HG02884 (cell line): ENCODE results near the gene ARHGAP26.
"Not testable (repeated sequence)": the region's sequence is repeated elsewhere in the genome, so short reads cannot be mapped to it uniquely, and the experiment has no call there.

ENCODE experiments used
- ATAC-seq: cut with Tn5 transposase; IDR thresholded peaks from one replicate; pipeline ENCODE4 v1.9.1; 2021; ENCODE audit warnings: mild to moderate bottlenecking, moderate library complexity; ENCODE audit not compliant: unreplicated experiment

ARHGAP26 gene

DNA sequence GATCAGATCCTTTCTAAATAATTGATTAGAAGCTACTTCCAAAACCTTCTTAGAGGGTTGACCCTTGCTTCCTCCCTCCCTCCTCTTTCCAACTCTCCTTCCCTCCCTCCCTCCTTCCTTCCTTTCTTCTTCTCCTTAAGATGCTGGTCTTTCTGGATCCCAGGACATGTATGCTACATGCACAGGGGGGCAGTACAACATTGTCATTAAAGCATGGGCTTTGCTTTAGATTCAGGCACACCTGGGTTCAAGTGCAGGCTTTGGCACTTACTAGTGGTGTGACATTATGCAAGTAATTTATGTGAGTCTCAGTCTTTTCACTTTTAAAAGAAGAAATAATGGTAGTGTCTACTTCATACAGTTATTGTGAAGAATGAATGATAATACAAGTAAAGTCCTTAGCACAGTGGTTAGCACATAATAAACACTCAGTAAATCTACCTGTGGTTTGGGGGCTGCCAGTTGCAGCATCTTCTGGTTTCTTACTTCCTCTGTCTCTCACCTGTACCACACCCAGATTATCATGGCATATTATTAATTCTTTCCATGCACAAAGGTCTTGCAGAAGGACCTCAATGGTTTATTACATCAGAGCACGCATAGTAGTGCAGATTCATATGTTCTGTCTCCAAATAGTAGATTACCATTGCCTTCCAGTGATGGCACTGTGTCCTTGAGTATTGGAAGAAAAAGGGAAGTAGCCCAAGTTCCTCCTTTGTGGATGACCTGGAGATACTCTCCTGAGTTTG is 154.1 kb downstream of the ARHGAP26 start:
- ATAC-seq: no peak

DNA sequence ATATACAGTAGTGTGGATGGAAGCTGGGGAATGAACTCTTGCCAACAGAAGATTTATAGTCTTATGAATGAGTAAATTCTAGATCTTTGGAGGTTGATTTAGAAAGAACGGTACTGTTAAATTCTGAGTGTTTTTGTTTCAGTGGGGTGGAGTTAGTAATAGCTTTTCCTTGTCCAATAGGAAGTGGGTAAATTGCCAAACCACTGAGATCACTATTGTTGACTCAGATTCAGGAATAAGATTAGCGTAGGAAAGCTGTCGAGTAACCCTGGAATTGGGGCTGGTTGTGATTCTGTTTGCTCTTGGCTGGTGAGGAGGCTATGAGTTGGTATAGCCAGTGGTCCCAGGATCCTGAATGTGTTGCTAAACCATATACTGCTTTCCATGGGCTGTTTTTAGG is 155.6 kb downstream of the ARHGAP26 start:
- no peak for ATAC-seq

DNA sequence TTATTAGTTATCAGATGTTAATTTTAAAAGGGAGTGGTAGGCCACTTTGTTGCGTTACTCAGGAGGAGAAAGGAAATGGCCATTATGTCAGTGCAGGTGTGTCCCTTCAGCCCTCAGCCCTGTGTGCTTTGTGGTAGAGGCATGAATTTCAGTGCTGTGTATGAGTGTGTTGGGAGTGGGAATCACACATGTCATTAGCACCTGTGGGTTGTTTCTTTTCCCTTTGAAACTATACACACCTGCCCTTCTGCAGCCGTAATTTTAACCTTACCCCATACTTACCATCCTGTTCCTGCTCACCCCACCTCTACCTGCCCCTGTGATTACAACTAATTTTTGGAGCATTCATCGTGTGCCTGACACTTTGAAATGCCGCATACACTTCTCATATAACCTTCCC is 156.4 kb downstream of the ARHGAP26 start:
- ATAC-seq: no peak

DNA sequence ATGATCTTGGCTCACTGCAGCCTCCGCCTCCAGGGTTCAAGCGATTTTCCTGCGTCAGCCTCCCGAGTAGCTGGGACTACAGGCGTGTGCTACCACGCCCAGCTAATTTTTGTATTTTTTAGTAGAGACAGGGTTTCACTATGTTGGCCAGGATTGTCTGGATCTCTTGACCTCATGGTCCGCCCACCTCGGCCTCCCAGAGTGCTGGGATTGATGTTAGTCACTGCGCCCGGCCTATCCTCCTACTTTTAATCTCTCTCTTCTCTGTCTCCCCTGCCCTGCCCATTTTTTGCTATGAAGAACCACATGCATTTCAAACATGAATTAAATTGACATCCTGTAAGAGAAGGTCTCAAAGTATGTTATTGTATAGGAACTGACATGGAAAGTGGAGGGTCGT is 158.8 kb downstream of the ARHGAP26 start:
- ATAC-seq: not testable (repeated sequence)

DNA sequence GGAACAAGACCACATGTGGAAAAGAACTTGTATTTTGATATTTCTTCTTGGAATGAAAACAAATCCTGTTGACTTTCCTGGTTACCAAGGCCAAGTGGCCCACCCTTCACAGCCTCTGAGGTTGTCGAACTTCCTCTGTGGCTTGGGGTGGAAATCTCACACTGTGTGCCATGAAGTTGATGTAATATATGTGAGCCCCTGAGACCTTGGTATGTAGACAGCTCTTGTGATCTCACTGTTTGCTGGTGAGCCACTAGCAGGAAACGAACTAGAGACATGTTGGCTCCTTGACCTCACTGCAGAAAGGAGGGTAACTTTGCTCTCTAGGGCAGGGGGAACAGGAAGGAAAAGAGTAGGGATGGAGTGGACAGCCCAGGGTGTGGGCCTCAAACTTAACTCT is 159.4 kb downstream of the ARHGAP26 start:
- no peak for ATAC-seq

DNA sequence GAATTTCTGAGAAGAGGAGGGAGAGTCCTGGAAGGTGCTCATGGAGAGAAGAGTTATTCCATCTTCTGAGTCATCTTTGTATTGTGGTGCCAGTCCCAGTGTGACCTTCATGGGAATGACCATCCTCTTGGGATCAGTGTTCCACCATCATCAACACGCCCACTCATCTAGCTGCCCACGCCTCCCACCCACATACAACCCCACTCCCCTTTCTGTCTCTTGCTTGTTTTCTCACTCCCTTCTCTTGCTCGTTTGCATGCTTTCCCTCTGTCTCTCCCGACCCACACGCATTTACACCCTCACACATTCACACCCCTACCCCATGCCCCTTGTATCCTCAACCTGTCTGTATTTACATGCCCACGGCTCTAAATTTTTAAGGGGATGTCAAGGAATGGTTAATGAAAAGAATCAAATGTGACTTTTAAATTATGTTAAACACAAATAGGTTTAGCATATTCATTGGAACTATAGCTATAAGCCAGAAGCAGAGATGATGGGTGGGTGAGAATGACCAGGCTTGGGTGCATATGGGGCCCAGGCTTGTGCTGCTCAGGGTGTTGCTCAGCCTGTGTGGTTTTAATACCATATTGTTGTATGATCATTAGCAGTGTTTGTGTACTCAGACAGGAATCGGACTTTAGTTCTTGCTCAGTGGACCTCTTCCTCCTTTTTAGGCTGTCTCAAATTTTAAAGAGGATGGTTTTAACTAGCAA is 160.4 kb downstream of the ARHGAP26 start:
- no peak for ATAC-seq

DNA sequence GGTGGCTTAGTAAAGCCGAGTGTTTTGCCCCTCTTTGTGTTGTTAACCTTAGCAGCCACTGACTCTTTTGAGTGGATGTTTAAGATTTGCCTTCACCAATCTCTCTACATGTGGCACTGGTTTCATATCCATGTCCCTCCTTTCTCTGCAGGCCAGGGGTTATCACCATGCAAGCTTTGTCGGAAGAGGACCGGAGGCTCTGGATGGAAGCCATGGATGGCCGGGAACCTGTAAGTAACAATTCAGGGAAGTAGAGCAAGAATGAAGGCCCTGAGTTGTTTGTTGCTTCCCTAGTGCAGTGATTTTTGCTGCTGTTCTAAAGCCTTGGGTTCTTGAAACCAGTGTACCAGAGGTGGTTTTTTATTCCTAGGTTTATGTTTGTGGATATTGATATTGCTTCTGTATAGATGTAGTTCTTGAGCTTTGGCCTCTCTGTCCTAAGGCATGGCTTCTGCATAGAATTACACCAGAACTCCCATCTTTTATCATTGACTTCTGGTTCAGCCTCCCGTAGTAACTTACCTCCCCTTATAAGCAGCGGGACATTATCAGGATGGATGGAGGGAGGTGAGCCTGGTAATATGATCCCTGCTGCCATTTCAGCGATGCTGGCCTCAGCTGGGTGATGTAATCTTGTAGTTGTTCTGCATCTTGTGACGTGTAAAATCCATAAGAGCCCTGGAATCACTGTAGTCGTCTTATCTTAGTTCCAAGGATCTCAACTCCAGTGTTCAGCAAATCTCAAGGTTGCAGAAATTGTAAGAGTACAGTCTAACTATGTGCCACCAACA is 161.9 kb downstream of the ARHGAP26 start:
- no peak for ATAC-seq

DNA sequence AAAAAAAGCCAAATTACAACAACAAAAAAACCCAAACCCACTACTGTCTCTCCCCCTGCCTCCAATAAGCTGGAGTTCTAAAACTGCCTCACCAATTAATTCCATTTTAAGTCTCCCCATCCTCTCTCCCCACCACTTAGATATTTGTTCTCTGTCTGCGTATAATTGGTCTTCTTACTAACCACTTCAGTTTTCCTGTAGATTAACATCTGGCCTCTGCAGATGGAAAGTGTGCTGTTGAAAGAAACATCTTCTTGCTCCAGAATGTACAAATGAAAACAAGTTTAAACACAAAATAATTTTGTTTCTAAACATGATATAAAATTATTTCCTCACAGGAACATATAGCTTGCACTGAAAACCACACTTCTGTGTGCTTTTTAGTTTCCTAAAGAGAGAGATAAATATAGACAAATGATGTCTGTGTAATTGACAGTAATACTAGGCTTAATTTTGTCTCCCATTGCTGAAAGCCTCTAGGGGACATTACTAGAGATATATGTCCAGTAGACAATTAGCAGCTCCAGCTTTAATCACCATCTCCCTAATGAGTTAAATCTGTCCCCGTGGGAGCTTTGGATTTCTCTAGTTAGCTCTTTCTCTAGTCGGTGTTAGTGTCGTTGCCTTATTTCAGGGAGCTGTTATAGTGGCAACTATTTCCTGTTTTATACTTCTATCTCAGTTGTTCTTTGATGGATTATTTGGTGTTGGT is 164.0 kb downstream of the ARHGAP26 start:
- no peak for ATAC-seq

DNA sequence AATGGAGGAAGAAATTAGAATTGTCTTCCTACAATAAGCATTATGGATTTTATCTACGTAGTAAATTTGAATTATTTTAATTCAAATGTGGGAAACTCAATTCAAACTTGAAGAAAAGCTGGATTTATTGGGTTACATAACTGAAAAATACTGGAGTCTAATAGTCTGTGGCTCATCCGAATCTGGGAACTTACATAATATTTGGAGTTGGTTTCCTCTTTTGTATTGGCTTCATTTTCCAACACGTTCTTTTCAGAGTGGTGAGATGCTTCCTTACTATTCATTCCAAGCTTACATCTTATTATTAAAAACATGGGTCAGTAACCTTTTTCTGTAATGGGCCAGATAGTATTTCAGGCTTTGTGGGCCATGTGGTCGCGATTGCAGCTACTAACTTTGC is 164.8 kb downstream of the ARHGAP26 start:
- no peak for ATAC-seq

DNA sequence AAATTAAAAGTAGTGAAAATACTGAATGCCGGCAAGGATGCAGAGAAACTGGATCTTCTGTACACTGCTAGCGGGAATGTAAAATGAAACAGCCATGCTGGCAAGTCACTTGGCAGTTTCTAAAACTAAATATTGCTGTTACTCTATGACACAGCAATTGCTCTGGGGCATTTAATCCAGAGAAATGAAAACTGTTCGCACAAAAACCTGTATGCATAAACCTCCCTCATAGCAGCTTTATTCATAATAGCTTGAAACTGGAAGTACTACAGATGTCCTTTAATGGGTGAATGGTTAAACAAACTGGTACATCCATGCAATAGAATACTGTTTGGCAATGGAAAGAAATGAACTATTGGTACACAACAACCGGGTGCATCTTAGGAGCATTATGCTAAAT is 167.2 kb downstream of the ARHGAP26 start:
- no peak for ATAC-seq

DNA sequence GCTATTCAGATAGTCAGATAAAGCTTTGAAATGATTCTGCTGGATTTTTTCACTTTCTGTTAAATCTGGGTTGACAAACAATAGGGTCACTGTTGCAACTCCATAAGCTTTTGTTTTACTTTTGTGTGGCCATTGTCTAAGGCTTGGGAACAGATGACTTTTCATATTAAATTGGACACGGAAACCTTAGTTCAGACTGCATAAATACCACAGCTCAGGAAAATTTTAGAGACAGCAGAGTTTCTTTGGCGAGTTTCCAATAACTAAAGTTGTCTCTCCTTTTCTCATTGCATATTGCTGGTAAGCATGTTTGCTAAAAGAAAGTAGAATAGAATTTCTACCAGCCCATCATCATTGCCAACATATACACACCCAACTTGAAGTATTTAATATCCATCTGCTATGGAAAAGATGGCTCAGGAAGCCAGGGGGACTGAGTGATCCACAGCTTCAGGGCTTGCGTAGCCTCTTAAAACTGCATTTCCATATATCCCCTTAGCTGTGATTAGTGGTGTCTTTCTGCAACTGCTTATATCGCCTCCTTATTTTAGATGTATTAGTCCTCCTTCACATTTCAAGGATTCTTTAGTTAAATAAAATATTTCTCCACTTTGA is 168.2 kb downstream of the ARHGAP26 start:
- no peak for ATAC-seq

DNA sequence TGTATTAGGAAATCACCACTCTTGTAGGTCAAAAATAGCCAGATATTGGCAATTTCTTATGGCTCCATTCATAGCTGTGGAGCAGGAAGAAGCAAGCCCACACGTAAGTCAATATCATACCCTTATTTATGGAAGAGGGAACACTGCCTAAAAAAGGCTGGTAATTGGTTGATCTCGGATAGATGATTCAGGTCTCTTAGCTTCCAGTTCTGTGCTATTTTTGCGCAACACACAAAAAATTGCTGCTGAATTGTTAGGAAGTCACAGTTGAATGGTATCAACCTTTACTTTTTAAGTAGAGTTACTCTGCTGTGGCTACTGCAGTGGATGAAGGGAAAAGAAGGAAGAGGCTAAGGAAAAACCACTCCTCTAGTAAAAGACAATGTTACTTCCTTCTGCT is 168.8 kb downstream of the ARHGAP26 start:
- no peak for ATAC-seq

DNA sequence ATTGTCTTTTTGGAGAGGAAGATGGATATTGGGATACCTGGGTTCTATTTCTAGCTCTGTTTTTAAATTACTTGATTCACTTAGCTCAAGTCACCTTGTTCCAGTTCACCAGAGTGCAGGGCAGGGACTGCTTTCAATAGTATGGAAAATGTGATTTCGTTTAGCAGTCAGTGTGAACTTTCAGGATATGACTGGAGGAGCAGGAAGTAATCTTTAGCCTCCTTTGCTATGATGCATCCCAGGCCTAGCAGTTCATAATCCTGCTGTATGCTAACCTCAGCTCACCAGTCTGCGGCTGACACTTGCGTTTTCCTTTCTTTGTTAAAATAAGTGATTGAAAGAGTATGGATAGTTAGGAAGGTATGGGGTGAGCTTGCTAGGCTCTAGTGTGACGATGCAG is 169.7 kb downstream of the ARHGAP26 start:
- no peak for ATAC-seq

DNA sequence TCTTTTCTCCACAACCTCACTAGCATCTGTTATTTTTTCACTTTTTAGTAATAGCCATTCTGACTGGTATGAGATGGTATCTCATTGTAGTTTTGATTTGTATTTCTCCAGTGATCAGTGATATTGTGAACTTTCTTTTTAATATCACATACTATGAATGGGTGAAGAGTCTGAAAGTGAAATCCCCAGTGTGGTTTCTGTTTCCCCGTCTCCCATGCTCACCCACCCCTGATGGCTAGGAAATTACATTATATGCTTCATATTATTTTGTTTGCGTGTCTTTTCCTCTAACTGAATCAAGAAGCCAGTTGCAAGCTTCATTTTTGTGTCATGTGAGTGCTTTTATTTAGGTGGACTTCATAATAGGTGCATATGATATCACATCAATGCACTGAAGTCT is 171.1 kb downstream of the ARHGAP26 start:
- ATAC-seq: no peak

DNA sequence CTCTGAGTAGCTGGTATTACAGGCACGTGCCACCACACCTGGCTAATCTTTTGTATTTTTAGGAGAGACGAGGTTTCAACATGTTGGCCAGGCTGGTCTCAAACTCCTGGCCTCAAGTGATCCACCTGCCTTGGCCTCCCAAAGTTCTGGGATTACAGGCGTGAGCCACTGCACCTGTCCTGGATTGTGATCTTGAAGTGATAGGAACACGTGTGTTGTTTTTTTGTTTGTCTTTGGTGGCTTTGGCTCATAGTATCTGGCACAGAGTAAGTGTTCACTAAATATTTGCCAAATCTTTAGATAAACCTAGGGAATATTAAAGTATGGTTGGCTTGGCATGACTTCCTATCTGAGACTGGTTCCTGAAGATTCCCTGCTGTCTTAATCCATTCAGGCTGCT is 172.7 kb downstream of the ARHGAP26 start:
- no peak for ATAC-seq

DNA sequence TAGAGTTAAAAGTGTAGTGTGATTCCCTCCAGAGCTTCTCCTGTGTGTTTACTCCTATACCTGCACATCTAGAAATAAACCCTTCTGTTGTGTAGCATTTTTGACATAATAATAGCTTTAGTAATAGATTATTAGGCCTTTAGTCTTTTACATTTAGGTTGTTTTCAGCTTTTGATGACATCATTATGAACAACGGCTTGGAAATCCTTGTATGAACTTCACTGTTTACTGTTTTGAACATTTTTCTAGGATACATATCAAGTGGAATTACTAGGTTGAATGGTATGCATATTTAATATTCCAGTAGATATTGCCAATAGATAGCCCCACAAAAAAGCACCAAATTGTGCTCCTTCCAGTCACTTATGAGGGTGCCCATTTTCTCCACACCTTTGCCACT is 174.0 kb downstream of the ARHGAP26 start:
- no peak for ATAC-seq

DNA sequence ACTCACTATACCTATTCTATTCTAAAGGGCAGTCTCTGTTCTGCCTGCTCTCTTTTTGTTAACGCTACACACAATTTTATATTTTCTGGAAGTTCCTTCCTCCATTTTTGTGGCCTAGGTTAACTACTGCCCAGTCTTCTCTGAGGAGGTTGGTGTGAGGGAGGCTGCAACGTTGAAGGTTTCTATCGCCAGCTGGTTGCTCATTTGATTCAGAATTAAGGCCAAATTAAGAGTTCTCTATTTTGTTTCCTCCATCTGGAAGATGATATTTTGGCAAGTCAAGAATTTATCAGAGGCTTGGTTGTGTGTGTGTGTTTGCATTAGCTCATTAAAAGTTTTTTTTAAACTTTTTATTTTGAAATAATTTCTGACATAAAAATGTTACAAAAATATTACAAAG is 175.1 kb downstream of the ARHGAP26 start:
- ATAC-seq: no peak

DNA sequence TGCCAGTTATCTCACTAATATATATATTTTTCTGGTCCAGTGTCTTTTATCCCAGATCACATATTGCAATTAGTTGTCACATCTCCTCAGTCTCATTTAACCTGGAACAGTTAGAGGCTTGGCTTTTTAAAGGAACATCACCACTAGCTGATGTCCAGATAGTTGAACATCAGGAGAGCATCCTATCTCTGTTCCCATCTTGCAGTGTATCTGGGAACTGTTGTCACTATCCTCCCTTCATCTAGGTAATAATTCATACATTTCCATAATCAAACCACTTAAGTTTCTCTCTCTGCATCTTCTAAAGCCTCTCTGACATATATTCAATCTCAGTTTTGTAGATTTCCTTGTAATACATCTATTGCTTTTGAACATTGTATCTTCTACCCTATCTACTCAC is 175.7 kb downstream of the ARHGAP26 start:
- no peak for ATAC-seq

DNA sequence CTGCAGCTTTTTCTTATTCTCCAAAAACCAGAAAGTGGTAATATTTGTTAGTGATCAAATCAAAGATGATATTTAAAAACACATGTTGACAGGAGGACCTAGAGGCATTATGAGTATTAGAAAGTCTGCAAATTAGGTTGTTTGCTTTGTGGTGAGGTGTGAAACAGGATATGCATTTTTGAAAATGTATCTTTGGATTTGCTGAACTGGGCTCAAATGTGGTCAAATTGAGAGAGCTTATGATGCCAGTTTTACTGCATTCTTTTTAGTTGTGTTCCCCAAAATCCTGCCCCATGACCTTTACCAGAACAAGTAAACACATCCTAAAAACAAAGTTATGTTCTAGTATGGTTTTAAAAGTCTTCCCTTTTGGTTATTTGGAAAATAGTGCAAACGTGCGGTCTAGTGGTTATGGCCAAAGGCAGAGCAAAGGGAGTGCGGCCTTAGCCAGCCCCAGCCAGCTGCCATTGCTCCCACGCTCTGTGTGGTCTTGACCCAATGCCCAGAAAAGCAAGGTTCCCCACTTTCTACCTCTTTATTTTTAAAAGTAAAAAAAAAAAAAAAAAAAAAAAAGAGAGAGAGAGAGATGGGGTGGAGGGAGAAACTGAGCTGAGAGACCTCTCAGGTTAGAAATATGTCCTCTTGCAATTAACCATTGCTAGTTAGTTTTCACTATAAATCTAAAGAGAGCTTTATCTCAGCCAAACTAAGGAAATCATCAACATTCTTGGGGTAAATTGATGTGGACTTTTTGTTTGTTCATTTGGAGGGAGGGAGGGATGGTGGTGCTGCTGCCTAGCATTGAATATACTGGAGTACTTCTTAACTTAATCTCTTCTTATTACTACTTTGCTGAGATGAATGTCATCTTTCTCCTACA is 176.6 kb downstream of the ARHGAP26 start:
- ATAC-seq: no peak

DNA sequence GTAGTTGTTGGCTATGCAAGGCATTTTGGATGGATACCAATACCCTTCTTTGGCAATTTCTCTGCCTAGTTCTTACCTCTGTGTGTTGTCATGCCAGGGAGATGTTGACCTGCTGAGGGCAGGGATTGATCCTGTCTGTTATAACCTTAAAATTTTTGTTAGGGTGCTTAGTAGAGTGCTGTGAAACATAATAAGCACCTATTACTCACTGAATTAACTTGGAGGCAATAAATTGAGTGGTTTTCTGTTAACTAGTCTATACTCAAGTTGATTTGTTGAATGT is 177.2 kb downstream of the ARHGAP26 start:
- no peak for ATAC-seq
